DND-41 (cell line): ENCODE results near the gene LRIT3.

Experiments
- CTCF ChIP-seq: IDR thresholded peaks from 2 replicates; pipeline ENCODE4 v1.5.1; 2012; ENCODE audit warnings: borderline replicate concordance, low read length, moderate library complexity, mild to moderate bottlenecking; ENCODE audit not compliant: poor library complexity, severe bottlenecking; ENCODE audit errors: extremely low read depth
- EZH2 ChIP-seq: IDR thresholded peaks from 3 replicates; pipeline ENCODE4 v1.6.1; 2012; ENCODE audit warnings: borderline replicate concordance, low read depth, mild to moderate bottlenecking, moderate library complexity, low read length, inconsistent platforms; ENCODE audit not compliant: severe bottlenecking

- no peak for TF ChIP-seq CTCF
- no peak for TF ChIP-seq EZH2
Observed at GRCh38 chr4:109864134-109864533, 16.2 kb downstream of the LRIT3 start.
